ENCODE results near the gene FOSL2.

FOSL2 gene

DNA sequence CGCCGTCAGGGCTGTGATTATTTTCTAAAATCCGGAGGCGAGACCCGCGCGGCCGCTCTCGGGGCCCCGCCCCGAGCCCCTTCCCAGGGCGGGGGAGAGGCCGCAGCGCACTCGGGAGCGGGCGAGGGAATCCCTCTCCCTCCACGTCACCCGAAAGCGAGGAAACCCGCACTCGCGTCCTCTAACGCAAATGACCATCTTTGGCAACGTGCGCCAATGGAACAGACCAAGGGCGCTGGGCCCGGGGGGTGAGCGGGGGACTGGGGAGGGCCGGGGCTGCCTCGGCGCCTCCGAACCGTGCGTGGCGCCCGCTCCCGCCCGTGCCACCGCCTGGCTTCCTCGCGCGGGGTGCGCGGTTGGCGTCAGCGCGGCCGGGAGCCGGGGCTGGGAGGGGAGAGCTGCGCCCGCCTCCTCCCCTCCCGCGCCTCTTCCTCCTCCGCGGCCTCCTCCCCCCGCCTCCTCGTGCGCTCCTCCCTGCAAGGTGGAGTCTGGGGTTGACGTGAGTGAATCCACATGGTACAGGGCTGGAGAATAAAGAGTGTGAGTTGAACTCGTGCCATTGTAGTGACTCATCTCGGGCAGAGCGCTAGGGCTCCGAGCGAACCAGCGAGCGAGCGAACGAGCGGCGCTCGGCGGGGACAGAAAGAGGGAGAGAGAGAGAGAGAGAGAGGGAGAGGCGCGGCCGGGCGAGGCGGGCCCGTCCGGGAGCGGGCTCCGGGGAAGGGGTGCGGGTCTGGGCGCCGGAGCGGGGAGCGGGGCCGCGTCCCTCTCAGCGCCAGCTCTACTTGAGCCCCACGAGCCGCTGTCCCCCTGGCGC, at the start of gene FOSL2:
TSS of gene FOSL2 (plus strand) at position 562 of the 817 bp plus-strand sequence. CDS start 863 bp downstream, outside the sequence.
- peak; percentile 89 for DNase-seq

GRCh38 chr2:28343184-28343942, 49.3 kb upstream of the FOSL2 start:
- no peak for DNase-seq

DNA sequence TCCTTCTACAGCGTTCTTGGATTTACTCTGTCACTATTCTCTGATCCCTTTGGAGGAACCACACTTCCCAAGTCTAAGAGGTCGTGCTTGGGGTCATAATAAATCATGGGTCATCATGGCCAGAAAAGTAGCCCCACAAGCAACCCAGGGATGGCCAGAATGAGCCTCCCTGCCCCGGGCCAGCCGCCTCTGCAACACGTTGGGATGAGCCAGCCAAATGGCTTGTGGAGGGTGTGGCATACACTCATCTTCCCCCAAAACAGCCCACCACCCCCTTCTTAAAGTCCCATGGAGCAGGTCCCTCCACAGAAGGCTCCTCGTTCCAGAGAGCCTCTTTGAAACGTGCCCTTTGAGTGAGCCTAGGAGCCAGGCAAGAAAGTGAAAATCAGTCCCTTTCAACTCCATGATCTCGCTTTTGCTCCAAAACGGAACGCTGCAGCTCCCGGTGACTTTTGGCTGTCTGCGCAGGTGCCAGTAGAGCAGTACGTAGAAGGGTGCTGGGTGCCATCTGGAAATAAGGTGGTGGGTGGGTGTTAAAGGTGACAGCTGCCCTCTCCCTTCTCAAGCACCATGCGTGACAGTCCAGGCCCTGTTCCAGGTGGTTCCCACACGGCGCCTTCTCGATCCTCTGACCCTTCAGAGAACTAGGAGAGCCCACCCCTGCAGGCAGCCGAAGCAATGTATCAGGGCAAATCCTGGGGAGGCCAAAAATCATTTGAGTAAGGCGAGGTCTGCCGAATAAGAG, 48.5 kb upstream of the FOSL2 start:
- DNase-seq, result no peak

DNA sequence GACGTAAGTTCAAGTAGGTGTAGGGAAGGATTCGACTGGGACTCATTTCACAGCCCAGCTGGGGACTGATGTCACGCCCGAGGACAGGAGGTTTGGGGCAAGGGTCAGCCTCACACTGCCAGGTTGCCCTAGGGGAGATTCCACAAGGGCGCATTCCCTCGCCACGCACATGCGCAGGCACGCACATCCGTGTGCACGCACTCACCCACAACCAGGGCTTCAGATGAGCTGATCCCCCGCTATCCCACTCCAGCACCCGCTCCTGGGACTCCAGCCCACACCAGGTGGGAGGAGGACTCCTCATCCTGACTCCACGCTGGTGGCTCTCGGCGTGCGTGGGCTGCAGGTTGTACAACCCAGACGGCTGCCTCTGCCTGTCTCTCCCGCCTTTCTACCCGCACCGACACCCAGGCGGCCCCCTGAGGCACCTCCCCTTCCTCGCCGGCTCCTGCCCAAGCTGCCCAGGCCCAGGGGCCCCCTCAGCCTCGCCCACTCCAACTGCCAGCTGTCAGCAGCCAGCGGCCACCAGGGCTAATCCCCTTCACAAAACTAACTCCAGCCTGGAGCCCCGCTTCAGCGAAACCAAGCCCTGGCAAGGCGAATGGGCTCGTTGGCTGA, 47.8 kb upstream of the FOSL2 start:
- no peak for DNase-seq

DNA sequence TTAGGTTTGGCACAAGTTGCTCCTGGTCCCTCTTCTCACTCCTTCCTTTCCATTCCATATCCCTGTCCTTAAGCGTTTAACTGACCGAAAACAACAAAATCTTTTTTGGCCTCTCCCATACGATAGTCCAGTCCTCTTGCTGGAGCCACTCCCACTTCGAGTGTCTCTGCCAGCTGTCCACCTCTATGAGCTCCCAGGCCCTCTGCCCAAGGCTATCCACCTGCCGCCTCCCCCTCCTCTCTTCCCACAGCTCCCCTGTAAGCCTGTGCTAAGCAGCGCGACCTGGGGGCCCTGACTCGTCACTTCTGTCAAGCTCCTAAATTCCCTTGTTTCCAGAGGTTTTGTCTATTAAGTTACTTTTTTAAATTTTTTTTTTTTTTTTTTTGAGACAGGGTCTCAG, 47.0 kb upstream of the FOSL2 start:
- DNase-seq, result no peak

- DNase-seq, result no peak
Observed at GRCh38 chr2:28346587-28346986, 46.1 kb upstream of the FOSL2 start.

- no peak for DNase-seq
Observed at GRCh38 chr2:28347193-28347592, 45.5 kb upstream of the FOSL2 start.

- no peak for DNase-seq
Observed at GRCh38 chr2:28347596-28347995, 45.1 kb upstream of the FOSL2 start.

DNA sequence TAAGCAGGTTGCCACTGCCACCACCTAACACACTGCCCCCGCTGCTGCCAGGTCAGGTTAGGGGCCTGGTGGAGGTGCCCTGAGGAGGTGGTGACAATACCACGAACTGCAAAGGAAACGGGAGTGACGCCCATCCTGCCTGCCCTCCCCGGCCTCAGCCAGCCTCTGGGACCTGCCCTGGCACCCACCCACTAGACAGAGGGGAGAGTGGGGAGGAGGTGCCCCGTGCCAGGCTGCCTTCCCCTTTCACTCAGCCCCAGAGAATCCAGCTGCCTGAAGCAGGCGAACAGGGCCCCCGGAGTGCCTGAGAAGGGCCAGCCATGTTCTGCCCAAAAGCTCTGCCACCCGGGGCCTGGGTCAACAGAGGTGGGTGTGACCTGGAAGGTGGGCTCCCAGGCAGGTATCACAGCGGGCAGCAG, 44.5 kb upstream of the FOSL2 start:
- DNase-seq, result peak; percentile 22

DNA sequence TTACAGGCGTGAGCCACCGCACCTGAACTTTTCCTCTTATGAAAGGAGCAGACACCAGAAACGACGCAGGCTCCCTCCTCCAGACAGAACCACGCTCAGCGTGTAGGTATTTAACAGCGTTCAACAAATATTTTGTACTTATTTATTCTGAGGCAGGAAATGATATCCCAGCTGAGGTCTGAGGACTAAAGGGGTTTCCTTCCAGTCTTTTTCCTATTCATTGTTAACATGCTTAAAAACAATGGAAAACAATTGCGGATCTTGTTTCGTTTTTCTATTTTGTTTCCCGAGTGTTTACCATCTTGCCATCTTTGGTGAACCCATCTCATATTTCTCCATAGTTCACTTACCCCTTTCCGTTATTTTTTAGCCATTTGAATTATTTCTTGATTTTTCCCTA, 43.7 kb upstream of the FOSL2 start:
- DNase-seq, result no peak

DNA sequence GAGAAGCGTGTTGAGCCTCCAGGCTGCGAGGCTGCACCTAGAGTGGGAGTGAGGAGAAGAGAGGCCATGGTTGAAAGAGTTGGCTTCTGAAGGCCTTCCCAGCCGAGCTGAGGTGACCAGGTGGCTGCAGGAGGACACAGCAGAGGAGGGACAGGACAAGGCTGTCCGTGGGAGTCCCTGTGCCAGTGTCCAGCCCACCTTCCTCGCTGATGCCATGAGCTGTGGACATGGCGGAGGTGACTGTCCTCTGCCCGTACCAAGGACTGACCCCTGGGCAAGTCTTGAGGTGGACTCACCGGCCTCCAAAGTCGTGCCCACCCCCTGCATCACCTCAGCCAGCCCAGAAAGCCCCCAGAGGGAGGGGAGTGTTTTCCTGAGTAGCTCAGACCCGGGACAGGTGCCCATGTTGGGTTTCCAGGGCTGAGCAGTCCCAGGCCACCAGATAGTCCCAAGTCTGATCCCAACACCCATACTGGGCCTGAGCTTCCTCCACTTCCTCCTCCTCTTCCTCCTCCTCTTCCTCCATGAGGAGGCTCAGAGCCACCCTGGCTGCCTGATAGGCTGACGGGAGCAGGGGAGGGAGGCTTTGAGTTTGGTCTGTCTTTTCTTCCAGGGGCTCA, 43.0 kb upstream of the FOSL2 start:
- no peak for DNase-seq

- DNase-seq, result no peak
Observed at GRCh38 chr2:28350196-28350595, 42.5 kb upstream of the FOSL2 start.

- no peak for DNase-seq
Observed at GRCh38 chr2:28350791-28351285, 41.8 kb upstream of the FOSL2 start.

GRCh38 chr2:28351621-28352020, 41.0 kb upstream of the FOSL2 start:
- DNase-seq, result no peak

- DNase-seq, result no peak
Observed at GRCh38 chr2:28352104-28352503, 40.6 kb upstream of the FOSL2 start.

- no peak for DNase-seq
Observed at GRCh38 chr2:28352610-28353195, 40.0 kb upstream of the FOSL2 start.

DNA sequence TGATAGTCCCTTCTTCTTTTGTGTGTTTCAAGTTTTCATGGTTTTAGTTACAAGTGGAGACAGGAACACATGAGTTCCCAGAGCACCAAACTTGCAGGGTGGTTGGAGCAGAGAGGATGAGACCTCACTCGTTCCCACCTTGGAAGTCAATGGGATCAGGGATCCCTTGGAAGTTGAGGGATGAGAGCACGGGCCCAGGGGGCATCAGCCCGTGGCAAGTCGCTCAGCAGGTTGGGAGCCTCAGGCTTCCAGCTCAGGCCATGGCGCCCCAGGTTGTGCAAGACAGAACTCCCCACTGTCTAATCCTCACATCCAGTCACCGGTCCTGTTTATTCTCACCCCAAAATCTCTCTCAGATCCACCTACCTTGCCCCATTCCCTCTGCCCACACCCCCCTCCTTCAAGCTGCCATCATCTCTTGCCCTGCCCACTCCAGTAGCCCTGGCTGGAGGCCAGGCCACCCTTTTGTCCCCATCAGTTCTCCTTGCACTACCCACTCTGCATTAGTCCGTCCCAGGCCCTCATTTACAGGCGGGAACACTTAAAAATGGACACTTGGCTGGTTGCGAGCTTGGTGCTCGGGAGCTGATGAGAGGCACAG, 37.6 kb upstream of the FOSL2 start:
- no peak for DNase-seq

DNA sequence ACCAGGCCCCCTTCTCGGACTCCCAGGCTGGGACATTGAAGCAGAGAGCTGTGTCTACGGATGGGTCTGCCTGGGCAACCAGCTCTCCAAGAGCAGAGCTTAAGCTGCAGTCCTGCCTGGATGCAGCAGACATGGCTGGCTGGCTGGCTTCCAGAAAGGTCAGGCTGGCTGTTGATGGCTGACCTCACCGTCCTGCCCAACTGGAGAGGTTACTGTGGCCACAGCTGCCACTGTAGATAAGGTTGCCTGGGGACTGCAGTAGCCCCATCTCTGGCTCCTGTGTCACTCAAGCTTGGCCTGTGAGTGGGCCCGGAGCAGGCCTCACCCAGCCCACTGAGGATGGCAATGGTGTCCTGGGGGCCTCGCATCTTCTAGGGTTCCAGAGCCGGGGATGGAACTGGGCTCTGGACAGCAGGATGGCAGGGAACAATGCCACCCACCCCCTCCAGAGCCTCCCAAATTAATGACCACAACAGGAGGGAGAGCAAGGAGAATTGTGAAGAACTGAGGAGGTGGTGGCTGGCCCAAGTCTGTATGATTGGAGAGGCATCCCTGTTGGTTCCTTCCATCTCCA, 37.0 kb upstream of the FOSL2 start:
- DNase-seq, result no peak

DNA sequence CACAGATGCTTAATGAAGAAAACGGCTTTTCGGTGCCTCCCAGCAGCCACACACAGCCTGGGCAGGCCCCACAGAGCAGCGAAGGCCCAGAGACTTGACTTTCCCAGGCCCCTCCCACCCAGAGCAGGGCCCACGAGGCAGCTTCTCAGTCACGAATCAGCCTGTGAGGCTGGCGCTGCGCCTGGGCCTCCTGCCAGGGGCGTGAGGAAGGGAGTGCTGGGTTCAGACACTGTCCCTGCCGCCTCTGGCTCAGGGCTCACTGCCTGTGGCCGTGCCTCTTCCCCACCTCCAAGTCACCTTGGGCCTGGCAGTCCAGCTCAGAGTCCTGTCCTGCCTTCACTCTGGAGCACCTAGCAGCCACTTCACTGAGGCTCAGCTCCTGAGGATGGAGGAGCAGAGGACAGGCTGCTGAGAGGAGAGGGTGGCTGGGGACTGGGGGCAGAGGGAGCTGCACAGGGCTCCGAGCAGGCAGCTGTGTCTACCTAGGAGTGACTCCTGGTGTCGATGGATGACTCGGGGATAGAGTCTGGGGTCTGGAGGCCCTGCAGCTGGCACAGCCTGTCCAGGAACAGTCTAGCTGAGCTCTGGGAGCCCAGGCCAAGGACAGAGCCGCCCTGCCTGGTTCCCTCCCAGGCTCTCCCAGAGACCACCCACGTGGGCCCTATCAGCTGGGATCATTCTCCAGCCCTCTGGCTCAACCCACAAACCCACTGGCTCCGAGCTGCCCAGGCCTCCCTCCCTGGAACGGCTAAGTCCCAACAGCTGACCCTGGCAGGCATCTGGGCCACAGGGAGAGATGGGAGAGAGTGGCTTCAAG, 36.4 kb upstream of the FOSL2 start:
- DNase-seq, result no peak

- no peak for DNase-seq
Observed at GRCh38 chr2:28357055-28357454, 35.6 kb upstream of the FOSL2 start.

All from activated T-cell treated with anti-CD3 and anti-CD28 coated beads for 4 hours (primary cell).